ENCODE data around the gene JAG2.

Gene JAG2

DNA sequence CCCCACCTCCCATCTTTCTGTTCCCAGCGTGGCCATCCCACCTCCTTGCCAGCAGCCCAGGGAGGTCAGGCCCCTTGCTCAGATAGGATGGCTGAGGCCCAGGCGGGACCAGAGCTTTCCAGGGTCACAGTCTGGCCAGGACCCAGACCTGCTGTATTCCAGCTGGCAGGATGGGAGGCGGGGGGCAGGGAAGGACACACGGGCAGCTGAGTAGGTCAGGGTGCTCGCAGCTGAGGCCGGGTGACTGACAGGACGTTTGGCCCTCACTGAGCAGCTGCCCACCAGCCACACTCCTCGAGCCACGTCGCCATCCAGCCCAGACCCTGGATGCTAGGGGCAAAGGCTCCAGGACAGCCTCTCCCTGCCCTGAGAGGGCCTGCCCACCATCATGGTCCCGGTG is 8.5 kb upstream of the JAG2 start:
- CTCF ChIA-PET = interaction anchor here (1.3 kb wide), 1 partner anchor 86 kb away, joined by 3 read pairs; no protein-coding TSS in a partner anchor
- POLR2A ChIA-PET = interaction anchor here (0.5 kb wide), 1 partner anchor 12 kb away, joined by 5 read pairs; no protein-coding TSS in a partner anchor
- DNase-seq (ENCODE audit: low read depth, low spot score) = no peak
- no peak overlapping the region for H3K4me3 ChIP-seq (ENCODE audit: low read depth, low read length)
- TF ChIP-seq, protein P1, sequence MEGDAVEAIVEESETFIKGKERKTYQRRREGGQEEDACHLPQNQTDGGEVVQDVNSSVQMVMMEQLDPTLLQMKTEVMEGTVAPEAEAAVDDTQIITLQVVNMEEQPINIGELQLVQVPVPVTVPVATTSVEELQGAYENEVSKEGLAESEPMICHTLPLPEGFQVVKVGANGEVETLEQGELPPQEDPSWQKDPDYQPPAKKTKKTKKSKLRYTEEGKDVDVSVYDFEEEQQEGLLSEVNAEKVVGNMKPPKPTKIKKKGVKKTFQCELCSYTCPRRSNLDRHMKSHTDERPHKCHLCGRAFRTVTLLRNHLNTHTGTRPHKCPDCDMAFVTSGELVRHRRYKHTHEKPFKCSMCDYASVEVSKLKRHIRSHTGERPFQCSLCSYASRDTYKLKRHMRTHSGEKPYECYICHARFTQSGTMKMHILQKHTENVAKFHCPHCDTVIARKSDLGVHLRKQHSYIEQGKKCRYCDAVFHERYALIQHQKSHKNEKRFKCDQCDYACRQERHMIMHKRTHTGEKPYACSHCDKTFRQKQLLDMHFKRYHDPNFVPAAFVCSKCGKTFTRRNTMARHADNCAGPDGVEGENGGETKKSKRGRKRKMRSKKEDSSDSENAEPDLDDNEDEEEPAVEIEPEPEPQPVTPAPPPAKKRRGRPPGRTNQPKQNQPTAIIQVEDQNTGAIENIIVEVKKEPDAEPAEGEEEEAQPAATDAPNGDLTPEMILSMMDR (IDR thresholded peaks at IDR 0.05; ENCODE audit: insufficient read depth, low read length, missing control alignments) = no peak

DNA sequence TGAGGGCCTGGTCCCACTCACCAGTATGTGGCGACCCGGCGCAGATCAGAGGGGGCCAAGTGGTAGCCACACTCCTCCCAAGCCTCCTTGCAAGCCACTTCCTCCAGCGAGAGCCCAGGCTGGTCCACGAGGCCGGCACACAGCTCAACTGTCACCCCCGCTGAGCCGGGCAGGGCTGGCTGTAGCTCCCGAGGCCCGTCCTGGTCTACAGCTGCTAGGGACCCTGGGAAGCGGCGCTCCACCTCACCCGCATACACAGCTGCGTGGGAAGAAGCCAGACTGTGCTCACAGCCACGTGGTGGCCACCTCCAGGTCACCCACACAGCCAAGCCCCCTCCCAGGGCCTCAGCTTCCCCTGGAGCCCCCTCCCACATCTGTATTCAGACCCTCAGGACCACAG is 7.9 kb upstream of the JAG2 start:
- ChIA-PET POLR2A (no interaction called here), CTCF (interaction anchor here (1.3 kb wide), 1 partner anchor 85 kb away, joined by 3 read pairs; no protein-coding TSS in a partner anchor)
- H3K4me3 ChIP-seq (ENCODE audit: low read depth, low read length) = no peak overlapping the region
- DNase-seq (ENCODE audit: low read depth, low spot score) = no peak
- TF ChIP-seq, protein P1 (IDR thresholded peaks at IDR 0.05; ENCODE audit: insufficient read depth, low read length, missing control alignments) = no peak

DNA sequence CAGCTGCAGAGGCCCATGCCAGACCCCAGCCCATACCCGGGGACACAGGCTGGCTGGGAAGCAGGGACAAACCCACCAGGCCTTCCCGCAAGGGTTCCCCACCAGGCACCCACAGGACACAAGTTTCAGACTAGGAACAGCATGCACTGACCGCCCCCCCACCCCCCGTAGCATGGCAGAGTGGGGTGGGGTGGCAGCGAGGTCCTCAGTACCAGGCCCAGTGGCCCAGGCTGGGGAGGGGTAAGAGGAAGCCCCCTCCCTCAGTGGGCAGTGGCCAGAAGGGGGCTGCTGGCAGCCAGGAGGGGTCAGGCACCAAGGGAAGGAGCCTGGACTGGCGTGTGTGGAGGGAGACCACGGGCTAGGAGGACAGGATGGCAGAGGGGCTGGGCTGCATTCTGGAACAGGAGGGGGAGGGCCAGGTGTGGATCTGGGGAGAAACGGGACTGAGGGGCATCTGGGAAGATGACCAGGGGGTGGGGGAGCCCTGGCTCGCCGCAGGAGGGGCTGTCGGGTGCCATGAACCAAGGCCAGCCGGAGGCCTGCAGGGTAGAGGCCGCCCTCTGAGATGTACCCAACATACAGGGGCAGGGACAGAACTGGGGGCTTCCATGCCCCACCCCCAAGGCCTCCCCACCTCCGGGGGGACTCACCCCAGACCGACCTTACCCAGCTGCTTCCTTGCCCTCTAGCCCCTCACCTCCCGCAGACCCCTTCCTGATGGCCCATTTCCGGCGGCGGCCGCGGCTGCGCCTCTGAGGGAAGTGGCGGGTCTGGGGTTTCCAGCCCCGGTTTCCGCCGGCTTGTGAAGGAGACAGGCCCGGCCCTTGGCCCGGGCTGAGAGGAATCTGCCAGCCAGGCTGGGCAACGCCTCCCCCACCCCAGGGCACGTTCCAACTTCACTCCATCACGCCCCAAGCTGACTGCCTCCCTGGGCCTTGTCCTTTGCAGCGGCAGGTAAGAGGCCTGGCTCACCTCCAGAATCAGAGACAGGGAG is 5.6 kb upstream of the JAG2 start:
- no peak for DNase-seq (ENCODE audit: low read depth, low spot score)

DNA sequence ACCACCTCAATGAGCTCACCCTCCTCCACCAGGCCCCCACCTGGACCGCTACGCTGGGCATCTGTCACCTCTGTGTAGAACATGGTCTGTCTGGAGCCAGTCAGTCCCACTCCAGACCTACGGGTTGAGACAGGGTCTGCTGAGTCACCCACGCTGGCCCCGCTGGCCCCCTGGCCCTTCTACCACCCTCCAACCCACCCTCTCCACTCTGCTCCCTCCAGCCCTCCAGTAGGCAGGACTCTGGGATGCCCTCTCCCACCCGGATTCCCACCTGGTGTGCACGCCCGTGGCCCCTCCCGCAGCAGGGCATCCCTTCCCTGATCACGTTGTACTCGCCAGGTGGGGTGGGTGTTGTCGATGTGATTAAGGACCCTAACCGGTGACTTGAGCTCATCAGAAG is 4.6 kb upstream of the JAG2 start:
- ChIA-PET CTCF (no interaction called here), POLR2A (no interaction called here)
- H3K4me3 ChIP-seq (ENCODE audit: low read depth, low read length) = no peak overlapping the region
- TF ChIP-seq, protein P1 (IDR thresholded peaks at IDR 0.05; ENCODE audit: insufficient read depth, low read length, missing control alignments) = no peak
- no peak for DNase-seq (ENCODE audit: low read depth, low spot score)

More for the DNA sequence above, 5.6 kb upstream of the JAG2 start:
- H3K4me3 ChIP-seq (ENCODE audit: low read depth, low read length) = no peak overlapping the region
- POLR2A ChIA-PET = no interaction called here
- TF ChIP-seq, protein P1 (IDR thresholded peaks at IDR 0.05; ENCODE audit: insufficient read depth, low read length, missing control alignments) = no peak
- CTCF ChIA-PET = no interaction called here

DNA sequence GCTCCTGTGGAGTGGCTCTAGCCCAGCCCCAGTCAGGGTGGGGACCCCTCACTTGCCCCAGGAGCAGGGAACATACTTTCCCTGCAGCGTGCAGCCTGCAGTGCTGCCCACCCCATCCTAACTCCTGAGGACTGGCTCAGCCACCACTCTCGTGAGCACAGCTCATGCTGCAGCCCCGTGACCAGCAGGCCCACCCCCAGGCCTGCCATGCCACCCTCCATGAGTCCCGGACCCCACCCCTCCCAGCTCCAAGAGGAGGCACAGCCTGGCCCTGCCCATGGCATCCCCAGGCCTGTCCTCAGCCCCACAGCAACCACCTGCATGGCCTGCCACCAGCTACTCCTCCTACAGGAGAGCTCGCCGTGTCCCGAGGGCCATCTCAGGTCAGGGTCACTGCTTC is 3.9 kb upstream of the JAG2 start:
- POLR2A ChIA-PET = no interaction called here
- H3K4me3 ChIP-seq (ENCODE audit: low read depth, low read length) = no peak overlapping the region
- TF ChIP-seq, protein P1 (IDR thresholded peaks at IDR 0.05; ENCODE audit: insufficient read depth, low read length, missing control alignments) = no peak
- DNase-seq (ENCODE audit: low read depth, low spot score) = no peak
- CTCF ChIA-PET = interaction anchor here (3.2 kb wide), 1 partner anchor 8 kb away, joined by 12 read pairs; the partner anchor contains the start of gene NUDT14

DNA sequence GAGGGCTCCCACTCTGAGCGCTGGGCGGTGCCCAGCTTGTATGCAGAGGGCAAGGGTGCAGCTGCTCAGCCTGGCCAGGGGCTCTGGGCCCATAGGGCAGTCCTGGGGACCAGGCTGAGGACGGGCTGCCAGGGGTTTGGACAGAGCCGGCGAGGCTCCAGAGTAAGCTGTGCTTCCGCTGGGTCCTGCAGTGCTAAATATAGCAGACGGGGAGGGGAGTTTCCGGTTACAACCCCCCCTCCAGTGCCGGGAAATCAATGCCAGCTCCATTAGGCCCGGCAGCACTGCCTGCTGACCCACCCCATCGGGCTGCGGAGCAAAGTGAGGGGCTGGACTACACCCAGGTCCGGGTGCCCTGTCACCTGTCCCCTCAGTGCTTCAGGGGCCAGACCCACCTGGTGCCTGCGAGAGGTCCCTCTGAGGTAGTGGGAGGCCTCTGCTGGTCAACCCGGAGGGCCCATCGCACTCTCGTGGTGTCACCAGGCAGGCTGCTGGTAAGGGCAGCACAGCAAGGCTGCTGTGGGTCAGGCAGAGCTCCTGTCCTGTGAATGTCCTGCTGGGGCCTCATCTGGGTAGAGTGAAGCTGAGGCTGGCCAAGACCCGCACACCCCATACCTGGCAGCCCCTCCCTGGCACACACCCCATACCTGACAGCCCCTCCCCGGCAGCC is 2.6 kb upstream of the JAG2 start:
- ChIA-PET POLR2A (no interaction called here), CTCF (interaction anchor here (3.2 kb wide), 1 partner anchor 10 kb away, joined by 12 read pairs; the partner anchor contains the start of gene NUDT14)
- no peak overlapping the region for H3K4me3 ChIP-seq (ENCODE audit: low read depth, low read length)
- TF ChIP-seq, protein P1 (IDR thresholded peaks at IDR 0.05; ENCODE audit: insufficient read depth, low read length, missing control alignments) = no peak
- DNase-seq (ENCODE audit: low read depth, low spot score) = no peak
